ENCODE measurements around the gene SHCBP1.
"Not testable (repeated sequence)": the region's sequence is repeated elsewhere in the genome, so short reads cannot be mapped to it uniquely, and the experiment has no call there.

The SHCBP1 gene, protein sequence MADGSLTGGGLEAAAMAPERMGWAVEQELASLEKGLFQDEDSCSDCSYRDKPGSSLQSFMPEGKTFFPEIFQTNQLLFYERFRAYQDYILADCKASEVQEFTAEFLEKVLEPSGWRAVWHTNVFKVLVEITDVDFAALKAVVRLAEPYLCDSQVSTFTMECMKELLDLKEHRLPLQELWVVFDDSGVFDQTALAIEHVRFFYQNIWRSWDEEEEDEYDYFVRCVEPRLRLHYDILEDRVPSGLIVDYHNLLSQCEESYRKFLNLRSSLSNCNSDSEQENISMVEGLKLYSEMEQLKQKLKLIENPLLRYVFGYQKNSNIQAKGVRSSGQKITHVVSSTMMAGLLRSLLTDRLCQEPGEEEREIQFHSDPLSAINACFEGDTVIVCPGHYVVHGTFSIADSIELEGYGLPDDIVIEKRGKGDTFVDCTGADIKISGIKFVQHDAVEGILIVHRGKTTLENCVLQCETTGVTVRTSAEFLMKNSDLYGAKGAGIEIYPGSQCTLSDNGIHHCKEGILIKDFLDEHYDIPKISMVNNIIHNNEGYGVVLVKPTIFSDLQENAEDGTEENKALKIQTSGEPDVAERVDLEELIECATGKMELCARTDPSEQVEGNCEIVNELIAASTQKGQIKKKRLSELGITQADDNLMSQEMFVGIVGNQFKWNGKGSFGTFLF

DNA sequence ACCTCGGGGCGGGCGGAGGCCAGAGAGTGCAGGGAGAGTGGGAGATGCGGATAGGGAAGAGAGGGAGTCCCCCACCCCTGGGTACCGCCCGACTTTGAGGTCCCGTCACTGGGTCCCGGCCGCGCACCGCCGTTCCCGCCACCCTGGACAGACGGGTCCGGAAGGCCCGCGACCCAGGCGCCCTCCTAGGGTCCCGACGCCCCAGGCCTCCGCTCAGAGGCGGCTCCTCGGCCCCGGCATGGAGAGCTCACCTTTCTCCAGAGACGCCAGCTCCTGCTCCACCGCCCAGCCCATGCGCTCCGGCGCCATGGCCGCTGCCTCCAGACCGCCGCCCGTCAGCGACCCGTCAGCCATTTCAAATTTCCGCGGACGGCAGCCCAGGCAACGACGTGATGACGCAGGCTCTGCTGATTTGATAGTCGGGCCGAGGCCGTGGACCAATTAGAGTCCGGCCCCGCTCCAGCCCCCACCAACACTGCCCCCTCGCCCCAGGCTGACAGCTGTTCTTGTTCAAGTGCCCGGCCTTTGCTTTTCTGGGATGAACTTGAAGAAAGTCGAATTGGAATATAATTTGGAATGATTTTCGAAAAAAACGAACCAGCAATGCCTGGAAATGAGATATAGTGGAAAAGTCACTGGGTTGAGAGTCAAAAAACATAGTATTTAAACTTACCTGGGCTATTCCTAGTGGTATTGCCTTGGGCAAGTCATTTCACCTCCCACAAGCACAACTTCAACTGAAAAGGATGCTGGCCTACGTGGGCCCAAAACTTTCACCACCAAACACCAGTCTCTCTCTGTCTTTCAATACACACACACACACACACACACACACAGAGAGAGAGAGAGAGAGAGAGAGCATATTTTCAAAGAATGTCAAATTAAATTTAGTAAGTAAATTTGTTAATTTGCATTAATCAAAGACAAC lies at the start of gene SHCBP1:
SHCBP1 (minus strand) TSS at position 374 of the 928 bp plus-strand sequence; CDS start at position 354, 20 bp downstream.
- DNase-seq (ENCODE audit: low read depth), result peak; percentile 41

DNA sequence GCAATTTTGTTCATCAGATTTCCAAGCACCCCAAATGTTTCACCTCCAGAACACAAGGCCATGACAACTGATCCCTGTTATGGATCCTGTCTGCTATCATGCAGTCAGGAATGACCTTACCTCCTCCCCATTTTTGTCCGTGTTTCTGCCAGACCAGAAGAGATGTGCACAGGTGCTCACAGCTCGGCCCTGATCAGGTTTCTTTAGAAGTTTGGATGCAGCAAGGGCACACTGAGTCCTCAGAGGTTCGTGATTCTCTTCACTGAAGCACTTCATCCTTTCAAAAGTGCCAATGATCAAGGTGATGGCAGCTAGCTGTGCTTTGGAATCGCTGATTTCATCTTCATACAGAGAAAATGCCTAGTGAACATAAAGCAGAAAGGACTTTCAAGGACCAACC lies 40.9 kb upstream of the SHCBP1 start:
- DNase-seq (ENCODE audit: low read depth), result no peak

DNA sequence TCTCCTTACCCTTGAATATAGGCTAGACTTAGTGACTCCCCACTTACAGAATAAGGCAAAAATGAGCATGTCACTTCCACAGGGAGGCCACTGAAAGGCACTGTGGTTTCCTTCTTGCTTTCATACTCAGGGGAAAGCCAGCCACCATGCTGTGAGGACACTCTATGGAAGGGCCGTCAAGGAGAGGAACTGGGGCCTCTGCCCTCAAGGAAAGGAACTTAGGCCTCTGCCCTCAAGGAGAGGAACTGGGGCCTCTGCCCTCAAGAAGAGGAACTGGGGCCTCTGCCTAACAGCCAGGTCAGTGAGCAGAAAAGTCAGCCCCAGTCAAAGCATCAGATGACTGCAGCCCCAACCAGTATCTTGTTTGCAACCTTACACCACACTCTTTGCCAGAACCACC lies 37.7 kb upstream of the SHCBP1 start:
- DNase-seq (ENCODE audit: low read depth), result no peak

DNA sequence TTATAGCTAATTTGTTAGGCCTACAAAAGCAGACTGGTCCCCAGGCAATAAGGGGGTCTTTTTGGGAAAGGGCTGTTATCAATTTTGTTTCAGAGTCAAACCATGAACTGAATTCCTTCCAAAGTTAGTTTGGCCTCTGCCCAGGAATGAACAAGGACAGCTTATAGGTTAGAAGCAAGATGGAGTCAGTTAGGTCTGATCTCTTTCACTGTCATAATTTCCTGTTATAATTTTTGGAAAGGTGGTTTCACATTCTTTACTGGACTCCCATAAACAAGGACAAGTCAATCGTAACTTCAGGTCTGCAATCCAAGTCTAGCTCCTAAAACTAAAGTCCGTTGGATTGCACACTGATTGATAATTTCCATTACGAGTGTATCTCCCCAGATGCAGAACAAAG lies 30.1 kb upstream of the SHCBP1 start:
- DNase-seq (ENCODE audit: low read depth), result no peak

DNA sequence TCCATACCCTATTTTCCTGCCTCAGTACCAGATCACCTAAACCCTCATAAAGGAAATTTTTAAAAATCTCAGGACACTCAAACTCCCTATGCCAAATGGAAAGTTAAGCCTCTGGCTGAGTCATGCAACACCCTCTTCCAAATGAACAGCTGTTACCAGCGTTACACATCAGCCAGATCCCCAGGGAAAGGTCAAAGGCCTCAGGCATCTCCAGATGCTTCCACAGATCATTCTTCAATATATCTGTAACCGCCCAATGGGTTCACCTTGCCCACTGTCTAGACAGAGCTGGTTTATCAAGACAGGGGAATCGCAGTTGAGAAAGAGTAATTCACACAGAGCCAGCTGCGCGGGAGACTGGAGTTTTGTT lies 29.1 kb upstream of the SHCBP1 start:
- no peak for DNase-seq (ENCODE audit: low read depth)

DNA sequence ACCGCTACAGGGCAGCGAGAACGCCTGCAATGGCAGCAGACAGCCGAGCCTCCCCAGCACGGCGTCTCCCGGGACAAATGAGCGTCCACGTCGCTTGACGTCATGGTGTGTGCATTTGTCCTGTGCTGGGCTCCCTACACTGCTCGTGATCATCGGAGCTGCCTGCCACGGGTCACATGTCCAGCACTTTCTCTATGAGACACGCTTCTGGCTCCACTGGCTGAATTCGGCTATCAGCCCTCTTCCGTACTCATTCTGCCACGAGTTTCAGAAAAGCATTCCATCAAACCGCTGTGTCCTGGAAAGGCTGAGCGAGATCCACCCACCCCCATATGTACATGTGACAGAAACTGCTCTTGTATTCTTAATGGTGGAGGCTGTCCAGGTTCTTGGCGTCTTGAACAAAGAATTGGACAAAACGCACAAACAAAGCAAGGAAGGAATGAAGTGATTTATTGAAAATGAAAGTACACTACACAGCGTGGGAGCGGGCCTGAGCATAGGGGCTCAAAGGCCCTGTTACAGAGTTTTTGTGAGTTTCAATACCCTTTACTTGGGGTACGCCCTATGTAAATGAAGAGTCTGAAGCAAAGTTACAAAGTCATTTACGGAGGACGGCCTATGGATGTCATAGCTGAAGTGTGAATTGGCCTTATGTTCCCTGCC lies 28.5 kb upstream of the SHCBP1 start:
- no peak for DNase-seq (ENCODE audit: low read depth)

DNA sequence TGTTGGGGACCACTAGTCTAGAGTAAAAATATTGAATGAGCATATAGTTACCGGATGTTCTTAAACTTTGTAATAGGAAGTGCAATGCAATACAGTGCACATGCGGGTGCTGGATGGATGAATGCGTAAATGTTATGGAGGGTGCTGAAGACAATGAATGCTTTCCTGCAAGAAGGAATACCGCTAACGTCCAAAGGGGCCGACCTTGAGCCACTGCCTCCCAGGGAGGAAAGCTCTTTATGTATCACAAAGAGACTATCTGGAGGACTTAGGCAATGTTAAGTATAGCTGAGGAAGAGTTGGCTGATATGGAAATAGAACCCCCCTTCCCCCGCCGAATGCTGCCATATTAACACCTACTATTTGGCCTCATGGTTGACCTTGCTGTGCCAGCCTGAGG lies 27.5 kb upstream of the SHCBP1 start:
- DNase-seq (ENCODE audit: low read depth), result no peak

DNA sequence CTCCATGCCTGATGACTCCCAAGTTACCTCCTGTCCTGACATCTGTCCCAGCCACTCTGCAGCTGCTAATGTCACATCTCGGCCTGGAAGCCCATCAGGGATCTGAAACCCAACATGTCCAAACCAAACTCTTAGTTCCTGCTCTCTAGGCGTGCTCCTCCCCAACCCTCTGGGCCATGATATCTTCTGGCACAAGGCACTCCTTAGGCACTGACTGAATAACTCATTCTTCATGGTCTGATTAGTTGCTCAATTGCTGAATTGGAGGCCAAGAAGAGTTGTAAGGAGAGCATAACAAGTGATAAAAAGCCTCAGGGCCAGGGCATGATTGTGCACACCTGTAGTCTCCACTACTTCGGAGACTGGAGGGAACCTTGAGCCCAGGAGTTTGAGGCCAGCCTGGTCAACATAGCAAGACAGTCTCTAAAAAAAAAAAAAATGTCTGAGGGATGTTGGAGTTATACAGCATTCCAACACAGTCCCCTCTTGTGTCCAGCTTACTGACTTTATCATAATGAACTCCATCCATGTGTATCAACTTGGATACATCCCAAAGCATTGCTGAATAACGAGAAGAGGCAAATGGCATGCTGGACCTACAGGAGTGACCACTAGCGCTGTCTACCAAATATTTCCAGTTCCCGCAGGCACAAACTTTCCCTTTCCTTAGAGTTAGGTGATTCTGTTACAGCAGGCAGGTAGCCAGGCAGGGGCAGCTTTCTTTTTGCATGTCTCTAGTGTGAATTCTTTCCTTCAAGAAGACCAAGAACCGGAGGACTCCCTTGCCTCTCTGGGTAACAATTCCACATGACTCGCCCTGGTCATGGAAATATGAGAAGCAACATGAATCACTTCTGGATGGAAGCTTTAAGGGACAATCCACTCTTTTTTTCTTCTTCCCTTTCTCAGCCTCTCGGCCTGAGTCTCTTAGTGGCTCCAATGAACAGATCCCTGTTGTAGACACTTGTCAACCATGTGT lies 18.1 kb upstream of the SHCBP1 start:
- no peak for DNase-seq (ENCODE audit: low read depth)

DNA sequence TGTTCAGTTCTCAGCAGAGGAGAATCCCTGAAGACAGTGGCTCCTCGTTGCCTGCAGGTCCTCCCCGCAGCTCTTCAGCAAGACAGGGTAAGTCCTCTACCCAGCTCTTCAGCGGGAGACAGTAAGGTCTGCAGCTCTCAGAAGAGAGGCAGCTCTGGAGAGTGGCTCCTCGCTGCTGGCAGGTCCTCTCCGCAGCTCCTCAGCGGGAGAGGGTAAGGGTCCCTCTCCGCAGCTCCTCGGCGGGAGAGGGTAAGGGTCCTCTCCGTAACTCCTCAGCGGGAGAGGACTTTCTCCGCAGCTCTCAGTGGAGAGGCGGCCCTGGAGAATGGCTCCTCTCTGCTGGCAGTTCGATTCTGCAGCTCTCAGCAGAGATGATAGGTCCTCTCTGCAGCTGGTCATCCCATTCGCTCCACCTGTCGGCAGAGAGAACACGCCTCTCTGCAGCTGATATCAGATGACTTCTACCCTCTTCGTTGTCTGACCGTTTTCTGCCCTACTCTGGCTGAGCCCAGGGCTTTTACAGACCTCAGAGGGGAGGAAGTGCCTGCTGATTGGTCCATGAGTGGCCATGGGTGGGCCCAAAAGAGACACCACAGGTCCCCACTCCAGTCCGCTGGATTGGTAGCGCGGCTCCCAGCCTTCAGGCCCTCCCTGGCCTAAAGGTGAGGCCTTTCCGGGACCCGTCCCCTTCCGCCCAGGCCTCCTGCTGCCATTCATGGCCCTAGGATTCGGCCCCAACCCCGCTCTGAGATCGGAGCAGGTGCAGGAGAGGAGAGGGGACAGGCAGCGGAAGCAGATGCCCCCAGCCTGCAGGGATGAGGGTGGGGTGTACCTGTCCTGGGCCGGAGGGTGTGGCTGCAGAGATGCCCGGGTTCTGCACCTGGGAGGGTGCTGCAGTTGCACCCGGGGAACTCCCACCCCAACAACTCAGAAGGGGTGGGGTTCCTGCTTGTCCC lies 11.9 kb upstream of the SHCBP1 start:
- DNase-seq (ENCODE audit: low read depth), result no peak

DNA sequence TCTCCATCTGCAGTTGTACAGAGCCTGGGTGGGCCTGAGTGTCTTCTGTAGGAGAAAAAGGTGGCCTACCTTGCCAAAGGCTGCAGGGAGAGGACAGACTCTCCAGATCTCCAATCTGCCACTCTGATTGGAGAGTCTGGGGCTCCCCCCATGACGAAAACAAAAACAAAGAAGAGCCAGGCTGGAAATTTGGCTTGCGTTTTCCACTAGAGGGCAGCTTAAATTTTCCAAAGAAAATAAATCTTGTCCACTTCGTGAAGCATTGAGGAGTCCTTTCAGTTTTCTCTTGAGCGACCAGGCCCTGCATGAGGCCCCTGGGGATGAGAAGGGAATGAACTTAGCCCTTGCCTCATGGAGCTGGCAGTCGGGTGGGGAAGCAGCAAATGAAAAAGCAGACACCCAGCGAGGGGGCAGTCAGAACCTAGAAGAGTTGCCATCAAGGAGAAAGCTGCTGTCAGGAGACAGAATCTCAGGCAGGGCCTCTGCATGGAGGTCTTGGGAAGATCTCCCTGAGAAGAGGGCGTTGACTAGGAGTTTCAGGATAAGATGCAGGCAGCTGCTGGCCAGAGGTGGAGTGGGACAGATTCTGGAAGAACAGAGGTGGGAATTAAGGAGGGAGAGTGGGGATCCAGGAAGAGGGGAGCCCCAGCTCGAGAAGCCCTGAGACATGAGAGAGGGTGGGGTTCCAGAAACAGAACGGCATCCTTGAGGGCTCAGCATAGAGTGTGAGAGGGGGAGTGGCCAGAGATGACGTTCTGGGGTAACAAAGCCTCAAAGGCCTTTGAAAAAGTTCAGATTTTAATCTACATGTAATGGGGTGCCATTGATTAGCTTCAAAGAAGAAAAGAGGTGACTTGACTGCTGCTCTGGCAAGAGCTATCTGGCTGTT lies 8.4 kb upstream of the SHCBP1 start:
- DNase-seq (ENCODE audit: low read depth), result no peak

DNA sequence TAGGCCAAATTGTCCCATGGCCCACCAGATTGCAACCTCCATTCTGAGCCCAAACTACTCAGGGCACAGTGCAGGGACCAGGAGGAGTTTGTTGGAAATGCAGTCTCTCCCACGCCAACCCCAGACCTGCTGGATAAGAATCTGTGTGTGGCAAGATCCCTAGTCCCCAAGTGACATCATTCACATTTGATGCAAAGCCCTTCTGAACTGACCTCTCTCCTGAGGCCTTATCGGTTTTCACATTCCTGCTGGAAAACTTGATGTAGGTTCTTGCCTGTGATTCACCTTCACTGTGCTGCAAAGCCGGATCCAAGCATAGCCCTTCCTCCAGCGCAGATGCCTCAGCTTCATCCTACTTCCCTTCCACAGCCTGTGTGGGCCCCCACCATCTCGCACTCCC lies 6.6 kb upstream of the SHCBP1 start:
- DNase-seq (ENCODE audit: low read depth), result no peak

DNA sequence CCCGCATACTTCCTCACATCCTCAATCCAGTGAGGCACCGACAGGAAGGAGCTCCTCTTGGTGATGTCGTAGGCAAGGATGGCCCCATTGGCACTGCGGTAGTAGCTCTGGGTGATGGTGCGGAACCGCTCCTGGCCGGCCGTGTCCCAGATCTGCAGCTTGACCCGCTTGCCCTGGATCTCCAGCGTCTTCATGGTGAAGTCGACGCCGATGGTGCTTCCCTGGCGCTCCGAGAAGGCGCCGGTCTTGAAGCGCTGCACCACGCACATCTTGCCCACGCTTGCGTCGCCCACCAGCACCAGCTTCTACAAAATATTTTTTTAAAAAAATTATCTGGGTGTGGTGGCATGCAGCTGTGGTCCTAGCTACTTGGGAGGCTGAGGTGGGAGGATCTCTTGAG lies 5.5 kb upstream of the SHCBP1 start:
- not testable (repeated sequence) for DNase-seq (ENCODE audit: low read depth)

DNA sequence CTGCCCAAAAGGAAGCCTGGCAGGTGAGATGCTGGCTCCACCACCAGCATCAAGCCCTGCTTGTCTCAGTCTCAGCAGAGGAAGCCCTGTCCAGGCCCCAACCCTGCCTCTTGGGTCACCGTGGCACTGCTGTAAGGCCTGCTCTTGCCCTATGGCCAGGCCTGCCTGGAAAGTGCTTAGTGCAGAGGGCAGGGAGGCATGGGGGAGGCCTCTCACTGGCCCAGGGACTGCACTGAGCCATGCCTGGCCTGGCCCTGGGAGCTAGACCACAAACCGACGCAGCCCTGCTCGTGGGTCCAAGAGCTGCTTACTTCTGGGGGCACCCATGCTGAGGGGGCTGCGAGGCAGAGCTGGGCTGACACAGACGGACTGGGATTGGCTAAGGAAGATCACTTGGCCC lies 3.7 kb upstream of the SHCBP1 start:
- not testable (repeated sequence) for DNase-seq (ENCODE audit: low read depth)

DNA sequence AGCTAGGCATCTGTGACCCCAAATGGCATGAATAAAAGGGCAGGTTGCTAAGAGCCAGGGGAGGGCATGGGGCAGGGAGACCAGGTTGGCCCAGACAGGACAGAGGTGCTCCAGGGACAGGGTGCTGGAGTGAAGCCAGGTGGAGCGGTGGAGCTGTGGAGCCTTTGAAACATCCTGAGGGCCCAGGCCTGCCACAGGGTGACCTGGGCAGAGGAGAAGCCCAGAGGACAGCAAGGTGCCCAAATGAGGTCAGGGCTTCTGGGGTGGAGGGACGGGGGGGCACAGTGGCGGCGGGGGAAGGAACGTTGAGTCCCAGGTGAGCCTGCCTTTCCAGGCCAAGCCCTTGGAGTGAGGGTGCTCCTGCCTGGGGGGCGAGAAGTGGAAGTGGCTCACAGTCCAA lies 2.5 kb upstream of the SHCBP1 start:
- DNase-seq (ENCODE audit: low read depth), result not testable (repeated sequence)

DNA sequence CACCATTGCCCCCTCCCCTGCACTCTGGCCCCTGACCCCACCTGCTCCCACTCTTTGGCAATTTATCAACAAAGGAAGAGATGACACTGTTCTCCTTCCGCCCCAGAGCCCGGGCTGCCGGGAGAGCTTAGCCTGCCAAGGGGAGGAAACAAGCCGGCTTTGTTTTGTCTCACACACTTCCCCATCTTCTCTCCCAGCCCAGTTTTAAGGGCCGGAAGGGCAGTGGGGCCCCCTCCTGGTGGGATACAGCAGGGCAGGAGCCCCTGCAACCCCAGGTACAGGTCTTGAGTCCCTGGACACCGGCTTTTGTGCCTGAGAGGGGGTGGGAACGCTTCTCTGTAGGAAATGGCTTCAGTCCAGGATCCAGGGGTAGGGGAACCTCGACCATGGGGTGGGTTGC lies 2.1 kb upstream of the SHCBP1 start:
- DNase-seq (ENCODE audit: low read depth), result not testable (repeated sequence)

DNA sequence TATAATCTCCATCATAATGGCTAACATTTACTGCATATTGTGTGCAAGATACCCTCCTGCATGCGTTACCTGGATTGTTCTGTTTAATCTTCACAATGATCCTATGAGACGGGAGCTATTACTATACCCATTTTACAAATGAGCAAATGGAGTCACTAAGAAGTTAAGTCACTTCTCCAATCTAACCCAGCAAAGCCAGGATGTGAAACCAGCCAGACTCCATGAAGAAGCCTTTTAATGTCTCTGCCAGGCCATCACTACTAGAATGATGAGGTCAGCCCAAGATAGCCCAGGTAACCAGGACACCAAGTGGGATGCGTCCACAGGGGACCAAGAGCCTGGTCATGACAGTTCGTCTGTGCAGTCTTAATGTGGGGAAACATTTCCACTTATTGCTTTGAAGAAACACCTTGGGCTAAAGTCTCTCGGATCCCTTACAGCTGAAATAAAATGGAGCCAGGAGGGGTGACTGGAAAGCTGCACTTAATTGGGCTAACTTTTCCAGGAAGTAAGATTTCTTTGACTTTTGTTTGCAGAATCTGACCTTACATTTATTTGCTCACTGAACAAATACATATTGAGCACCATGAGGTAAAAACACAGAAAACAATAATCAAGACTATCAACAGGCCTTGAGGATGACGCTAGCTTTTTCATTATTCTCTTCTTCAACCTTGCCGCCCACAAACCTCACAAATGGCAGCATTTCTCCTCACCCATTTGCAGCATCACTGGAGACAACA lies 926 bp upstream of the SHCBP1 start:
- no peak for DNase-seq (ENCODE audit: low read depth)

DNA sequence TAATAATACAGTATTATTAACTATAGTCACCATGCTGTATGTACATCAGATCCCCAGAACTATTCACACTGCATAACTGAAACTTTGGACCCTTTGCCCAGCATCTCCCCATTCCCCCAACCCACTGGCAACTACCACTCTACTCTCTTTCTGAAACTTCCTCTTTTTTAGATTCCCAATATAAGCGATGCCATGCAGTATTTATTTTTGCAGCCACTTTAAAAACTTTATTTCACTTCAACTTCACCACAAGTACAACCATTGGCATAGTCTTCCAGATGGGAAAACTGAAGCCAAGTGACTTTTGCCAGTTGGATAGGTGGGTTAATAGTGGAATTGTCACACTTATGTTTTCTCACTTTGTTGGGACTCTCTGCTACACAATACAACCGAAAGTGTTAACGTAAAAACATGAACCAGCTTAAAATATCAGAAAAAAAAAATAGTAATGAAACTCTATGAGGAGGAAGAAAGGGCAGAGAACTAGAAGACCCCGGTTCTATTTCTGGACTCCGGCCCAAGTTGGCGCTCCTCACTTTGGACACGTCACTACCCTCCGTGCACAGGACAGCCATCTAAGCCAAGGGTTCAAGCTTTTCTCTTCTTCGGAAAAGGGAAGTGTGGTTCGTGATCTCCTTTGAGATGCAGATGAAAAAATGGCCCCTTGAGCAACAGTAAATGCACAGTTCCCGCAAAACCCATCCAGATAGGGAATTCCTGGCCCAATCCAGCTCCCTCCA lies 743 bp downstream of the SHCBP1 start:
- DNase-seq (ENCODE audit: low read depth), result no peak
